Right lobe of liver (tissue), 6 donors: ENCODE data around the gene SAFB2. TPM values are rescaled to one million over a fixed set of nuclear protein-coding genes. Genes with fewer than 3 reads are reported as not detected.

Experiments
- ATAC-seq, 4 donors: fragments of 200-7000 bp; cut with Tn5 transposase; one replicate each; pipeline ENCODE4 v1.9.1; 2020; ENCODE audit warnings: mild to moderate bottlenecking in 4 of 4, moderate library complexity in 4 of 4
- DNase-seq, 3 donors: peaks; one replicate each; pipeline ENCODE4 v3.0.0-alpha.2; 2020
- H3K27ac ChIP-seq, 3 donors: fragments of 200-600 bp; one replicate each; pipeline ENCODE4 v1.8.0; 2022
- H3K27me3 ChIP-seq, 2 donors: fragments of 200-600 bp; one replicate each; pipeline ENCODE4 v1.8.0; 2022
- H3K36me3 ChIP-seq, 4 donors: fragments of 200-600 bp; sonication (generic) in 1 of 4; one replicate each; pipeline versions ENCODE4 v1.5.1 to v1.8.0; 2017 to 2022; ENCODE audit warnings: control low read depth in 1 of 4
- H3K4me1 ChIP-seq, 4 donors: fragments of 200-600 bp; sonication (generic) in 1 of 4; one replicate each; pipeline versions ENCODE4 v1.5.1 to v1.8.0; 2017 to 2022; ENCODE audit warnings: control low read depth in 1 of 4
- H3K4me3 ChIP-seq, 3 donors: fragments of 200-600 bp; one replicate each; pipeline ENCODE4 v1.8.0; 2022
- H3K9me3 ChIP-seq, 4 donors: fragments of 200-600 bp; sonication (generic) in 1 of 4; one replicate each; pipeline versions ENCODE4 v1.5.1 to v1.8.0; 2017 to 2022; ENCODE audit warnings: control low read depth in 1 of 4
- CTCF ChIP-seq, 4 donors: fragments of 200-600 bp in 3 of 4; fragments of 450-650 bp in 1 of 4; IDR thresholded peaks; one replicate each; pipeline versions ENCODE4 v1.5.1 to v1.8.0; 2016 to 2022; ENCODE audit warnings: antibody characterized with exemption in 4 of 4, mild to moderate bottlenecking in 2 of 4
- POLR2A ChIP-seq: fragments of 450-650 bp; IDR thresholded peaks from one replicate; pipeline ENCODE4 v1.6.1; 2017; ENCODE audit warnings: antibody characterized with exemption, mild to moderate bottlenecking
- WGBS: methylation state at CpG from one replicate; pipeline ENCODE4 v1.1.6; 2018; ENCODE audit warnings: low coverage, low lambda C conversion rate; ENCODE audit not compliant: insufficient coverage; ENCODE audit errors: missing lambda C conversion rate; 5-methylcytosine and 5-hydroxymethylcytosine counted together
- intact Hi-C, 2 donors: fragments of 100-400 bp; cut with DNase I; formaldehyde crosslinking; loops; one replicate each; pipeline versions ENCODE4 v1.11.2 to v1.14.1; 2022
- total RNA-seq, 6 experiments: library from RNA; depleted of rRNA in 2 of 6; stranded (reverse); fragments of >200 nt in 2 of 6; fragmentation: NEBNext Ultra II Directional in 3 of 6; extraction: Animal tissue kit (Norgen Biotek cat#: 25700) in 3 of 6; gene quantifications; one replicate each; pipeline versions ENCODE4 v1.1.0 to v1.2.4, GENCODE V29; 2016 to 2023
- donor health status: DM: no; HTN: yes; CAD: no.
- donor health status: DM: no; HTN: no; CAD: no.
- donor health status: DM: no; HTN: no; CAD: no.
- donor health status: DM: no; HTN: yes; CAD: no.
- donor health status: DM: no; HTN: yes; CAD: no.

Gene SAFB2
- total RNA-seq, 6 experiments from 2014 or later = 16.9 to 48.9 (median 41.7) TPM

GRCh38 chr19:5603626-5604025 is 18.9 kb downstream of the SAFB2 start:
- TF ChIP-seq POLR2A (no peak), CTCF (IDR thresholded peaks at IDR 0.05) (no peak)
- no peak overlapping the region for H3K27ac ChIP-seq
- H3K36me3 ChIP-seq = peaks cover 5 to 92% (median 55%) of the 10 kb centered on the region in 4 donors
- no peak overlapping the region for H3K4me3 ChIP-seq
- intact Hi-C loops = no loop called here
- ATAC-seq (no peak), DNase-seq (no peak)
- 87% methylated on average over 5 of the region's 5 CpGs for WGBS
- no peaks in the 10 kb centered on the region for H3K4me1 ChIP-seq
- H3K9me3 ChIP-seq = no peaks in the 10 kb centered on the region
- no peaks in the 10 kb centered on the region for H3K27me3 ChIP-seq

- TF ChIP-seq POLR2A (no peak), CTCF (IDR thresholded peaks at IDR 0.05) (no peak)
- Histone ChIP-seq H3K27ac (no peak overlapping the region), H3K4me1 (no peaks in the 10 kb centered on the region), H3K27me3 (no peaks in the 10 kb centered on the region), H3K9me3 (no peaks in the 10 kb centered on the region), H3K4me3 (no peak overlapping the region), H3K36me3 (peaks cover 5 to 90% (median 56%) of the 10 kb centered on the region in 4 donors)
- no peak for DNase-seq
- WGBS = 86% methylated on average over 8 of the region's 8 CpGs
- intact Hi-C loops = no loop called here
- no peak for ATAC-seq
These were observed 21.8 kb downstream of the SAFB2 start for GRCh38 chr19:5600797-5601196.

DNA sequence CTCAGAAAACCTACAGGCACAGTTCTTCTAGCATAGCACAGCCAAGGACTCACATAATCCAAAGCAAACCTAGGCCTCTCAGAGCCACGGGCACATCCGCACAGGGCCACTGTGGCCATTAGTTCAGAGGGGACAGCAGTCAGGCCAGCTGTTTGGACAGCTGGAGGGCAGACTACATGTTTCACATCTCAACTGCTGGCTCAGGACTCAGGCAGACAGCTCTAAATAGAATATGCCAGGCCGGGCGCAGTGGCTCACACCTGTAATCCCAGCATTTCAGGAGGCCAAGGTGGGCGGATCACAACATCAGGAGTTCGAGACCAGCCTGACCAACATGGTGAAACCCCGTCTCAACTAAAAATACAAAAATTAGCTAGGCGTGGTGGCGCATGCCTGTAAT is 26.8 kb downstream of the SAFB2 start:
- no peaks in the 10 kb centered on the region for H3K4me1 ChIP-seq
- H3K9me3 ChIP-seq = no peaks in the 10 kb centered on the region
- DNase-seq (no peak), ATAC-seq (no peak)
- TF ChIP-seq POLR2A (no peak), CTCF (IDR thresholded peaks at IDR 0.05) (no peak)
- whole genome bisulfite sequencing = 100% methylated on average over 1 of the region's 9 CpGs
- H3K36me3 ChIP-seq = peaks cover 6 to 99% (median 71%) of the 10 kb centered on the region in 4 donors
- H3K4me3 ChIP-seq = no peak overlapping the region
- intact Hi-C loops = no loop called here
- no peaks in the 10 kb centered on the region for H3K27me3 ChIP-seq
- no peak overlapping the region for H3K27ac ChIP-seq

DNA sequence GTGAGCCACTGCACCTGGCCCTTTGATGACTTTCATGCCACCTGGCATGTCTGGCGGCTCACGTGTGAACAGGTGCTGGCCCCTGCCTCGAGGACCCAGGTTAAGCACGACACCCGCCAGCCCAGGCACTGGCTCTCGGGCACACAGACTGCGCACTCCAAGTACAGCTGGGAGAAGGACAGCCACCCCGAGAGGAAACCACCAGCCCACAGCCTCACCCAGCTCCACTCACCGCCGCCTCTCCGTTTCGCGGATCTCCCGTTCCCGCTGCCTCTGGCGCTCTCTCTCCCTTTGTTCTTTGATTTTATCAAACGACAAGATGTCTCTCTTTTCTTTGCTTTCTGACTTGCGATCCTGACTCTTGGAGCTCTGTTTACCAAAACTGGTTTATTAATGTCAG is 27.4 kb downstream of the SAFB2 start:
- no peaks in the 10 kb centered on the region for H3K9me3 ChIP-seq
- intact Hi-C loops = no loop called here
- no peak for TF ChIP-seq POLR2A
- no peak for TF ChIP-seq CTCF (IDR thresholded peaks at IDR 0.05)
- ATAC-seq = no peak
- no peaks in the 10 kb centered on the region for H3K4me1 ChIP-seq
- 85% methylated on average over 11 of the region's 18 CpGs for WGBS
- H3K27ac ChIP-seq = no peak overlapping the region
- no peaks in the 10 kb centered on the region for H3K27me3 ChIP-seq
- peaks cover 6 to 99% (median 71%) of the 10 kb centered on the region in 4 donors for H3K36me3 ChIP-seq
- DNase-seq = no peak
- no peak overlapping the region for H3K4me3 ChIP-seq

GRCh38 chr19:5594521-5594950 is 28.0 kb downstream of the SAFB2 start:
- ATAC-seq = peak; percentile 69 to 94 (median 78)
- no peak for TF ChIP-seq CTCF (IDR thresholded peaks at IDR 0.05)
- TF ChIP-seq POLR2A = no peak
- Histone ChIP-seq H3K9me3 (no peaks in the 10 kb centered on the region), H3K4me3 (no peak overlapping the region), H3K27ac (no peak overlapping the region), H3K27me3 (no peaks in the 10 kb centered on the region), H3K4me1 (no peaks in the 10 kb centered on the region), H3K36me3 (peaks cover 6 to 99% (median 69%) of the 10 kb centered on the region in 4 donors)
- no peak for DNase-seq
- 21% methylated on average over 7 of the region's 7 CpGs for WGBS
- intact Hi-C loops = no loop called here
